HG03135 (cell line): ENCODE results near the gene PEPD.

Source experiments
- ATAC-seq: cut with Tn5 transposase; IDR thresholded peaks from one replicate; pipeline ENCODE4 v1.9.1; 2021; ENCODE audit warnings: mild to moderate bottlenecking, moderate library complexity; ENCODE audit not compliant: unreplicated experiment

PEPD gene

GRCh38 chr19:33461256-33462111 lies 60.1 kb downstream of the PEPD start:
- no peak for ATAC-seq

GRCh38 chr19:33460221-33460908 lies 61.2 kb downstream of the PEPD start:
- ATAC-seq: no peak

GRCh38 chr19:33459222-33460090 lies 62.1 kb downstream of the PEPD start:
- ATAC-seq: no peak

GRCh38 chr19:33458807-33459206 lies 62.8 kb downstream of the PEPD start:
- no peak for ATAC-seq

- no peak for ATAC-seq
Observed at GRCh38 chr19:33458171-33458633, 63.4 kb downstream of the PEPD start.

- no peak for ATAC-seq
Observed at GRCh38 chr19:33456845-33457220, 64.8 kb downstream of the PEPD start.

- no peak for ATAC-seq
Observed at GRCh38 chr19:33456076-33456844, 65.3 kb downstream of the PEPD start.

GRCh38 chr19:33453265-33453664 lies 68.3 kb downstream of the PEPD start:
- ATAC-seq: no peak

GRCh38 chr19:33450689-33451088 lies 70.9 kb downstream of the PEPD start:
- no peak for ATAC-seq

GRCh38 chr19:33449799-33450198 lies 71.8 kb downstream of the PEPD start:
- no peak for ATAC-seq

GRCh38 chr19:33448159-33448516 lies 73.5 kb downstream of the PEPD start:
- ATAC-seq: no peak

- no peak for ATAC-seq
Observed at GRCh38 chr19:33447336-33448158, 74.0 kb downstream of the PEPD start.

- ATAC-seq: no peak
Observed at GRCh38 chr19:33446330-33447293, 75.0 kb downstream of the PEPD start.

- no peak for ATAC-seq
Observed at GRCh38 chr19:33445442-33446329, 75.9 kb downstream of the PEPD start.

- ATAC-seq: no peak
Observed at GRCh38 chr19:33444562-33445441, 76.8 kb downstream of the PEPD start.
